Dendritic cell treated with granulocyte-macrophage colony-stimulating factor and Interleukin-4, amounts not matched to agents 40 ng/mL and 50 ng/mL, for 4 days (primary cell): ENCODE measurements around the gene SHMT2.
"Not testable (repeated sequence)": the region's sequence is repeated elsewhere in the genome, so short reads cannot be mapped to it uniquely, and the experiment has no call there.

Experiments used
- H3K27ac Mint-ChIP-seq: one replicate; pipeline ENCODE4 v1.8.0; 2022; ENCODE audit warnings: mild to moderate bottlenecking, mixed read lengths
- H3K27me3 Mint-ChIP-seq: one replicate; pipeline ENCODE4 v1.8.0; 2022; ENCODE audit warnings: mild to moderate bottlenecking, mixed read lengths
- H3K36me3 Mint-ChIP-seq: one replicate; pipeline ENCODE4 v1.8.0; 2022; ENCODE audit warnings: low read depth, mixed read lengths
- H3K4me1 Mint-ChIP-seq: one replicate; pipeline ENCODE4 v1.8.0; 2022; ENCODE audit warnings: low read depth, mixed read lengths
- H3K4me3 Mint-ChIP-seq: one replicate; pipeline ENCODE4 v1.8.0; 2022; ENCODE audit warnings: mild to moderate bottlenecking, moderate library complexity, mixed read lengths
- H3K9me3 Mint-ChIP-seq: one replicate; pipeline ENCODE4 v1.8.0; 2022; ENCODE audit warnings: mixed read lengths
- intact Hi-C: fragments of 100-400 bp; cut with micrococcal nuclease; formaldehyde crosslinking; loops from one replicate; pipeline ENCODE4 v1.15.0; 2022

Gene SHMT2

GRCh38 chr12:57278465-57279381, 49.2 kb downstream of the SHMT2 start:
- Mint-ChIP-seq H3K27me3 (no peaks in the 10 kb centered on the region), H3K36me3 (peaks cover 98% of the 10 kb centered on the region), H3K27ac (no peak overlapping the region), H3K4me3 (no peak overlapping the region), H3K4me1 (peaks cover 12% of the 10 kb centered on the region), H3K9me3 (no peaks in the 10 kb centered on the region)
- intact Hi-C loops = no loop called here

- intact Hi-C loops = no loop called here
- peak overlapping the region; percentile 21 for H3K27ac Mint-ChIP-seq
Observed at GRCh38 chr12:57280211-57281062, 50.9 kb downstream of the SHMT2 start.

GRCh38 chr12:57282073-57282472, 52.6 kb downstream of the SHMT2 start:
- peaks cover 12% of the 10 kb centered on the region for H3K4me1 Mint-ChIP-seq
- intact Hi-C loops, H3K4me3 Mint-ChIP-seq, H3K27me3 Mint-ChIP-seq, H3K9me3 Mint-ChIP-seq, H3K27ac Mint-ChIP-seq: not testable (repeated sequence)
- H3K36me3 Mint-ChIP-seq = peaks cover 96% of the 10 kb centered on the region

More at GRCh38 chr12:57280211-57281062, 50.9 kb downstream of the SHMT2 start:
- H3K36me3 Mint-ChIP-seq = peaks cover 96% of the 10 kb centered on the region
- no peak overlapping the region for H3K4me3 Mint-ChIP-seq
- no peaks in the 10 kb centered on the region for H3K27me3 Mint-ChIP-seq
- H3K4me1 Mint-ChIP-seq = peaks cover 12% of the 10 kb centered on the region
- H3K9me3 Mint-ChIP-seq = no peaks in the 10 kb centered on the region
